WTC11 (cell line): Measurements from ENCODE around the gene UQCR10. TPM values are rescaled to one million over a fixed set of nuclear protein-coding genes. Genes with fewer than 3 reads are reported as not detected.

ENCODE experiments used
- ATAC-seq: fragments of 200-7000 bp; cut with Tn5 transposase; 2 replicates; pipeline ENCODE4 v1.10.0; 2021; ENCODE audit warnings: mild to moderate bottlenecking, moderate library complexity
- CTCF ChIA-PET: fragments of 300-600 bp; sonication (Branson Sonifier 250); formaldehyde crosslinking; loops from one replicate; lab custom pipeline; 2021; ENCODE audit warnings: antibody characterized with exemption; lab: Charles Lee
- POLR2A ChIA-PET: fragments of 350-600 bp; sonication (Branson Sonifier 250); formaldehyde crosslinking; loops from one replicate; lab custom pipeline; 2021; ENCODE audit warnings: antibody characterized with exemption; lab: Charles Lee
- DNase-seq: peaks from one replicate; pipeline ENCODE4 v3.0.0; 2021; ENCODE audit warnings: low spot score
- H3K27ac Mint-ChIP-seq: 2 replicates; pipeline ENCODE4 v1.8.0; 2021; ENCODE audit warnings: mixed read lengths
- H3K27me3 Mint-ChIP-seq: 2 replicates; pipeline ENCODE4 v1.8.0; 2021; ENCODE audit warnings: low read depth, mild to moderate bottlenecking, moderate library complexity, mixed read lengths
- H3K36me3 Mint-ChIP-seq: 2 replicates; pipeline ENCODE4 v1.8.0; 2021; ENCODE audit warnings: mixed read lengths
- H3K4me1 Mint-ChIP-seq: 2 replicates; pipeline ENCODE4 v1.8.0; 2022; ENCODE audit warnings: mixed read lengths
- H3K4me3 Mint-ChIP-seq: 2 replicates; pipeline ENCODE4 v1.8.0; 2021; ENCODE audit warnings: mild to moderate bottlenecking, moderate library complexity, mixed read lengths
- H3K9me3 Mint-ChIP-seq: 2 replicates; pipeline ENCODE4 v1.8.0; 2021; ENCODE audit warnings: mixed read lengths
- CBFB ChIP-seq: sonication (generic); formaldehyde crosslinking; IDR thresholded peaks from 2 replicates; pipeline ENCODE4 v1.8.1; 2022; ENCODE audit warnings: mild to moderate bottlenecking, low read depth, missing genetic modification reagents
- CREM ChIP-seq: sonication (generic); formaldehyde crosslinking; IDR thresholded peaks from 2 replicates; pipeline ENCODE4 v1.8.1; 2022; ENCODE audit warnings: mild to moderate bottlenecking, missing genetic modification reagents, moderate library complexity
- FOXJ3 ChIP-seq: sonication (generic); formaldehyde crosslinking; IDR thresholded peaks from 2 replicates; pipeline ENCODE4 v1.9.0; 2021; ENCODE audit warnings: missing genetic modification reagents, mild to moderate bottlenecking, borderline replicate concordance
- GABPB1 ChIP-seq: sonication (generic); formaldehyde crosslinking; IDR thresholded peaks from 2 replicates; pipeline ENCODE4 v1.8.1; 2023; ENCODE audit warnings: mild to moderate bottlenecking, missing genetic modification reagents
- KAT7 ChIP-seq: sonication (generic); formaldehyde crosslinking; IDR thresholded peaks from 2 replicates; pipeline ENCODE4 v1.8.1; 2023; ENCODE audit warnings: missing genetic modification reagents, mild to moderate bottlenecking, borderline replicate concordance
- MXD4 ChIP-seq: fragments of 250-450 bp; sonication (Bioruptor Pico); IDR thresholded peaks from 2 replicates; pipeline ENCODE4 v1.8.0; 2021; ENCODE audit warnings: mild to moderate bottlenecking, moderate library complexity, borderline replicate concordance
- MYBL2 ChIP-seq: sonication (generic); formaldehyde crosslinking; IDR thresholded peaks from 2 replicates; pipeline ENCODE4 v1.8.1; 2023; ENCODE audit warnings: mild to moderate bottlenecking, moderate library complexity, missing genetic modification reagents
- NFATC4 ChIP-seq: fragments of 250-450 bp; sonication (Bioruptor Pico); IDR thresholded peaks from 2 replicates; pipeline ENCODE4 v1.9.0; 2021; ENCODE audit warnings: mild to moderate bottlenecking
- NFE2L1 ChIP-seq: sonication (generic); formaldehyde crosslinking; IDR thresholded peaks from 2 replicates; pipeline ENCODE4 v1.8.1; 2023; ENCODE audit warnings: missing genetic modification reagents
- NR1H2 ChIP-seq: sonication (generic); formaldehyde crosslinking; IDR thresholded peaks from 2 replicates; pipeline ENCODE4 v1.9.0; 2021; ENCODE audit warnings: mild to moderate bottlenecking, moderate library complexity, missing genetic modification reagents
- RORB ChIP-seq: fragments of 250-450 bp; sonication (Bioruptor Pico); IDR thresholded peaks from 2 replicates; pipeline ENCODE4 v1.9.0; 2021; ENCODE audit warnings: mild to moderate bottlenecking
- TCF7 ChIP-seq: sonication (generic); formaldehyde crosslinking; IDR thresholded peaks from 2 replicates; pipeline ENCODE4 v1.8.0; 2022; ENCODE audit warnings: mild to moderate bottlenecking, low read depth, missing genetic modification reagents, moderate library complexity
- TEAD4 ChIP-seq: sonication (generic); formaldehyde crosslinking; IDR thresholded peaks from 2 replicates; pipeline ENCODE4 v1.8.0; 2022; ENCODE audit warnings: mild to moderate bottlenecking, missing genetic modification reagents
- ZNF121 ChIP-seq: sonication (generic); formaldehyde crosslinking; IDR thresholded peaks from 2 replicates; pipeline ENCODE4 v1.8.0; 2023; ENCODE audit warnings: missing genetic modification reagents
- ZNF317 ChIP-seq: sonication (generic); formaldehyde crosslinking; IDR thresholded peaks from 2 replicates; pipeline ENCODE4 v1.8.1; 2023; ENCODE audit warnings: low read depth, mild to moderate bottlenecking, moderate library complexity, missing genetic modification reagents, borderline replicate concordance
- total RNA-seq: library from RNA; stranded (reverse); gene quantifications from 3 replicates; pipeline ENCODE4 v1.2.3, GENCODE V29; 2021
- TF ChIP-seq, protein P1 (sequence below): sonication (generic); formaldehyde crosslinking; IDR thresholded peaks from 2 replicates; pipeline ENCODE4 v1.8.0; 2023; ENCODE audit warnings: mild to moderate bottlenecking, missing genetic modification reagents
- TF ChIP-seq, protein P2 (sequence below): fragments of 250-450 bp; sonication (Bioruptor Pico); IDR thresholded peaks from 2 replicates; pipeline ENCODE4 v1.9.0; 2021; ENCODE audit warnings: mild to moderate bottlenecking
- TF ChIP-seq, protein P3 (sequence below): sonication (generic); formaldehyde crosslinking; IDR thresholded peaks from 2 replicates; pipeline ENCODE4 v1.8.0; 2023; ENCODE audit warnings: missing genetic modification reagents
- TF ChIP-seq, protein P4 (sequence below): sonication (generic); formaldehyde crosslinking; IDR thresholded peaks from 2 replicates; pipeline ENCODE4 v1.8.0; 2022; ENCODE audit warnings: mild to moderate bottlenecking, missing genetic modification reagents
- TF ChIP-seq, protein P5 (sequence below): sonication (generic); formaldehyde crosslinking; IDR thresholded peaks from 2 replicates; pipeline ENCODE4 v1.8.1; 2023; ENCODE audit warnings: mild to moderate bottlenecking, missing genetic modification reagents, moderate library complexity
- TF ChIP-seq, protein P6 (sequence below): sonication (generic); formaldehyde crosslinking; IDR thresholded peaks from 2 replicates; pipeline ENCODE4 v1.8.1; 2023; ENCODE audit warnings: mild to moderate bottlenecking, missing genetic modification reagents
- TF ChIP-seq, protein P7 (sequence below): fragments of 250-450 bp; sonication (Bioruptor Pico); IDR thresholded peaks from 2 replicates; pipeline ENCODE4 v1.8.0; 2021; ENCODE audit warnings: mild to moderate bottlenecking

UQCR10 gene
- total RNA-seq, 1 experiment from 2014 or later: 119 TPM

DNA sequence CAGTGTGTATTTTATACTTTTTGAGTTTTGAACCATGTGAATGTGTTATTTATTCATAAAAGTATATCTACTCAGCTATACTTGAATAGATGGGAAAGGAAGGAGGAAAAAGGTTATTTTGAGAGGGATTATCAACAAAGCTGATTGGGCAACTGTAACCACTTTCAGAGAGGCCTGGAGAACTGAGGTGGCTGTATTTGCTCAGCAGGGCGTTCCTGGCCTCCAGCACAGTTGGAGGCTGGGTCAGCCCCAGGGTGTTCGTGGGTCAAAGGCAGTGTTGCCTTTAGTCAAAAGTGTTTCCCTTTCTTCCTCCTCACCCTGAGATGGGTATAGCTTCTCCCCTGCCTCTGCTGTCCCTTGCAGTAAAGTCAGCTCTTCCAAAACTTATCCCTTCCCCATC, 44.2 kb downstream of the UQCR10 start:
- Mint-ChIP-seq H3K9me3 (no peaks in the 10 kb centered on the region), H3K36me3 (peaks cover 48% of the 10 kb centered on the region), H3K4me3 (no peak overlapping the region), H3K27ac (no peak overlapping the region), H3K27me3 (no peaks in the 10 kb centered on the region), H3K4me1 (0 out of 2 replicates have a peak, but pooled peaks cover 3% of the 10 kb centered on the region)
- ChIA-PET POLR2A (no interaction called here), CTCF (interaction anchor here (1.1 to 1.2 kb wide), 2 partner anchors 69 to 193 kb away, joined by 3 read pairs; no protein-coding TSS in a partner anchor)
- no peak for DNase-seq
- ATAC-seq: no peak
- TF ChIP-seq GABPB1 (CRISPR knock-in tag) (no peak), FOXJ3 (CRISPR knock-in tag) (no peak), KAT7 (no peak), NFE2L1 (CRISPR knock-in tag) (no peak)
- TF ChIP-seq, protein P1, sequence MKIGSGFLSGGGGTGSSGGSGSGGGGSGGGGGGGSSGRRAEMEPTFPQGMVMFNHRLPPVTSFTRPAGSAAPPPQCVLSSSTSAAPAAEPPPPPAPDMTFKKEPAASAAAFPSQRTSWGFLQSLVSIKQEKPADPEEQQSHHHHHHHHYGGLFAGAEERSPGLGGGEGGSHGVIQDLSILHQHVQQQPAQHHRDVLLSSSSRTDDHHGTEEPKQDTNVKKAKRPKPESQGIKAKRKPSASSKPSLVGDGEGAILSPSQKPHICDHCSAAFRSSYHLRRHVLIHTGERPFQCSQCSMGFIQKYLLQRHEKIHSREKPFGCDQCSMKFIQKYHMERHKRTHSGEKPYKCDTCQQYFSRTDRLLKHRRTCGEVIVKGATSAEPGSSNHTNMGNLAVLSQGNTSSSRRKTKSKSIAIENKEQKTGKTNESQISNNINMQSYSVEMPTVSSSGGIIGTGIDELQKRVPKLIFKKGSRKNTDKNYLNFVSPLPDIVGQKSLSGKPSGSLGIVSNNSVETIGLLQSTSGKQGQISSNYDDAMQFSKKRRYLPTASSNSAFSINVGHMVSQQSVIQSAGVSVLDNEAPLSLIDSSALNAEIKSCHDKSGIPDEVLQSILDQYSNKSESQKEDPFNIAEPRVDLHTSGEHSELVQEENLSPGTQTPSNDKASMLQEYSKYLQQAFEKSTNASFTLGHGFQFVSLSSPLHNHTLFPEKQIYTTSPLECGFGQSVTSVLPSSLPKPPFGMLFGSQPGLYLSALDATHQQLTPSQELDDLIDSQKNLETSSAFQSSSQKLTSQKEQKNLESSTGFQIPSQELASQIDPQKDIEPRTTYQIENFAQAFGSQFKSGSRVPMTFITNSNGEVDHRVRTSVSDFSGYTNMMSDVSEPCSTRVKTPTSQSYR (CRISPR knock-in tag): no peak
- TF ChIP-seq, protein P2, sequence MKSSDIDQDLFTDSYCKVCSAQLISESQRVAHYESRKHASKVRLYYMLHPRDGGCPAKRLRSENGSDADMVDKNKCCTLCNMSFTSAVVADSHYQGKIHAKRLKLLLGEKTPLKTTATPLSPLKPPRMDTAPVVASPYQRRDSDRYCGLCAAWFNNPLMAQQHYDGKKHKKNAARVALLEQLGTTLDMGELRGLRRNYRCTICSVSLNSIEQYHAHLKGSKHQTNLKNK (CRISPR knock-in tag): no peak
- TF ChIP-seq, protein P3, sequence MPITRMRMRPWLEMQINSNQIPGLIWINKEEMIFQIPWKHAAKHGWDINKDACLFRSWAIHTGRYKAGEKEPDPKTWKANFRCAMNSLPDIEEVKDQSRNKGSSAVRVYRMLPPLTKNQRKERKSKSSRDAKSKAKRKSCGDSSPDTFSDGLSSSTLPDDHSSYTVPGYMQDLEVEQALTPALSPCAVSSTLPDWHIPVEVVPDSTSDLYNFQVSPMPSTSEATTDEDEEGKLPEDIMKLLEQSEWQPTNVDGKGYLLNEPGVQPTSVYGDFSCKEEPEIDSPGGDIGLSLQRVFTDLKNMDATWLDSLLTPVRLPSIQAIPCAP (CRISPR knock-in tag): no peak
- TF ChIP-seq, protein P4, sequence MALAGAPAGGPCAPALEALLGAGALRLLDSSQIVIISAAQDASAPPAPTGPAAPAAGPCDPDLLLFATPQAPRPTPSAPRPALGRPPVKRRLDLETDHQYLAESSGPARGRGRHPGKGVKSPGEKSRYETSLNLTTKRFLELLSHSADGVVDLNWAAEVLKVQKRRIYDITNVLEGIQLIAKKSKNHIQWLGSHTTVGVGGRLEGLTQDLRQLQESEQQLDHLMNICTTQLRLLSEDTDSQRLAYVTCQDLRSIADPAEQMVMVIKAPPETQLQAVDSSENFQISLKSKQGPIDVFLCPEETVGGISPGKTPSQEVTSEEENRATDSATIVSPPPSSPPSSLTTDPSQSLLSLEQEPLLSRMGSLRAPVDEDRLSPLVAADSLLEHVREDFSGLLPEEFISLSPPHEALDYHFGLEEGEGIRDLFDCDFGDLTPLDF: no peak

DNA sequence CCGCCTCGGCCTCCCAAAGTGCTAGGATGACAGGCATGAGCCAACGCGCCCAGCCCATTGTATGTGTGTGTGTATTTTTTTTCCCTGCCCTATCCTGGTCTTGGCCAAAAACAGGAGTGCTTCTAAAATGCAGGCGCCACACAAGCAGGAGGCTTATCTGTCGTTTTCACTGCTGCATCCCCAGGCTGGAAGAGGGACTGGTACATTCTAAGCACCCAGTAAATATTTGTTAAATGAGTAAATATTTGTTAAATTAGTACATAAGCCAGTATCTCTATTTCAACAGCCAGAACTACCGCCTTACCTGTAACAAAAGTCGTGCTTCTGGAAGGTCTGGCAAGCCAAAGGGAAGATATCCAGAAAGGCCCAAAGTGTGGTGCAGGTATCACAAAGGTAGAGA, 46.0 kb downstream of the UQCR10 start:
- no peak for DNase-seq
- ChIA-PET POLR2A (no interaction called here), CTCF (interaction anchor here (0.6 to 1.6 kb wide), 4 partner anchors 19 to 192 kb away, joined by 3 to 7 read pairs (median 4); no protein-coding TSS in a partner anchor)
- TF ChIP-seq NFE2L1 (CRISPR knock-in tag) (no peak), MXD4 (CRISPR knock-in tag) (no peak), RORB (CRISPR knock-in tag) (no peak), MYBL2 (CRISPR knock-in tag) (no peak), ZNF121 (no peak), TCF7 (CRISPR knock-in tag) (no peak), CREM (no peak)
- TF ChIP-seq, protein P5, sequence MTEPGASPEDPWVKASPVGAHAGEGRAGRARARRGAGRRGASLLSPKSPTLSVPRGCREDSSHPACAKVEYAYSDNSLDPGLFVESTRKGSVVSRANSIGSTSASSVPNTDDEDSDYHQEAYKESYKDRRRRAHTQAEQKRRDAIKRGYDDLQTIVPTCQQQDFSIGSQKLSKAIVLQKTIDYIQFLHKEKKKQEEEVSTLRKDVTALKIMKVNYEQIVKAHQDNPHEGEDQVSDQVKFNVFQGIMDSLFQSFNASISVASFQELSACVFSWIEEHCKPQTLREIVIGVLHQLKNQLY (CRISPR knock-in tag): no peak
- no peaks in the 10 kb centered on the region; the same call in 1 of the 2 replicates for H3K27me3 Mint-ChIP-seq
- H3K9me3 Mint-ChIP-seq: no peaks in the 10 kb centered on the region
- H3K36me3 Mint-ChIP-seq: peaks cover 46% of the 10 kb centered on the region
- H3K27ac Mint-ChIP-seq: no peak overlapping the region
- H3K4me1 Mint-ChIP-seq: 0 out of 2 replicates have a peak, but pooled peaks cover 3% of the 10 kb centered on the region
- no peak overlapping the region for H3K4me3 Mint-ChIP-seq
- ATAC-seq: no peak

DNA sequence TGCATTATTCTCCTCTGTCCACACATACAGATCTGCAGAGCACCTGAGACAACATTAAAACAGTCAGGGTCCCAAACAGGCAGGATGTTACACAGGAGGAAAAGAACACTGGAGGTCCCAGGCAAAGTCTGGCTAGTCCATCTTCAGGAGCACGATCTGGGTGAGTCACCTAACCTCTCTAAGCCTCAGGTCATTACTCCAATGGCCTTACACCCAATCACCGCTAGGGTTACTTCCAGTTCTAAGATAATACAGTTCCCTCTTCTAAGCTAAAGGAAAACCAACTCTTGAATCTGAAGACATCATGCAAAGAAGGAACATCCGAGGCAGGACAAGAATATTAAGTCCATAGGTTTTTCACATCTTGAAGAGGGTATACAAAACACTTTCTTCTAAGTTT, 46.4 kb downstream of the UQCR10 start:
- no peak overlapping the region for H3K27ac Mint-ChIP-seq
- H3K27me3 Mint-ChIP-seq: no peaks in the 10 kb centered on the region; the same call in 1 of the 2 replicates
- ChIA-PET CTCF (interaction anchor here (0.6 to 1.6 kb wide), 4 partner anchors 18 to 191 kb away, joined by 3 to 7 read pairs (median 4); no protein-coding TSS in a partner anchor), POLR2A (interaction anchor here (0.6 kb wide), 1 partner anchor 40 kb away, joined by 3 read pairs; no protein-coding TSS in a partner anchor)
- H3K9me3 Mint-ChIP-seq: no peaks in the 10 kb centered on the region
- H3K4me1 Mint-ChIP-seq: 0 out of 2 replicates have a peak, but pooled peaks cover 3% of the 10 kb centered on the region
- DNase-seq (no peak), ATAC-seq (peak; percentile 51; the same call in 1 of the 2 replicates)
- no peak overlapping the region for H3K4me3 Mint-ChIP-seq
- peaks cover 44% of the 10 kb centered on the region for H3K36me3 Mint-ChIP-seq
- no peak for TF ChIP-seq ZNF121
- TF ChIP-seq NR1H2: no peak
- no peak for TF ChIP-seq CBFB (CRISPR knock-in tag)
- no peak for TF ChIP-seq MYBL2 (CRISPR knock-in tag)
- TF ChIP-seq, protein P6, sequence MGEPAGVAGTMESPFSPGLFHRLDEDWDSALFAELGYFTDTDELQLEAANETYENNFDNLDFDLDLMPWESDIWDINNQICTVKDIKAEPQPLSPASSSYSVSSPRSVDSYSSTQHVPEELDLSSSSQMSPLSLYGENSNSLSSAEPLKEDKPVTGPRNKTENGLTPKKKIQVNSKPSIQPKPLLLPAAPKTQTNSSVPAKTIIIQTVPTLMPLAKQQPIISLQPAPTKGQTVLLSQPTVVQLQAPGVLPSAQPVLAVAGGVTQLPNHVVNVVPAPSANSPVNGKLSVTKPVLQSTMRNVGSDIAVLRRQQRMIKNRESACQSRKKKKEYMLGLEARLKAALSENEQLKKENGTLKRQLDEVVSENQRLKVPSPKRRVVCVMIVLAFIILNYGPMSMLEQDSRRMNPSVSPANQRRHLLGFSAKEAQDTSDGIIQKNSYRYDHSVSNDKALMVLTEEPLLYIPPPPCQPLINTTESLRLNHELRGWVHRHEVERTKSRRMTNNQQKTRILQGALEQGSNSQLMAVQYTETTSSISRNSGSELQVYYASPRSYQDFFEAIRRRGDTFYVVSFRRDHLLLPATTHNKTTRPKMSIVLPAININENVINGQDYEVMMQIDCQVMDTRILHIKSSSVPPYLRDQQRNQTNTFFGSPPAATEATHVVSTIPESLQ (CRISPR knock-in tag): no peak
- no peak for TF ChIP-seq ZNF317 (CRISPR knock-in tag)
- no peak for TF ChIP-seq NFATC4 (CRISPR knock-in tag)
- TF ChIP-seq TCF7 (CRISPR knock-in tag): no peak
- TF ChIP-seq, protein P7, sequence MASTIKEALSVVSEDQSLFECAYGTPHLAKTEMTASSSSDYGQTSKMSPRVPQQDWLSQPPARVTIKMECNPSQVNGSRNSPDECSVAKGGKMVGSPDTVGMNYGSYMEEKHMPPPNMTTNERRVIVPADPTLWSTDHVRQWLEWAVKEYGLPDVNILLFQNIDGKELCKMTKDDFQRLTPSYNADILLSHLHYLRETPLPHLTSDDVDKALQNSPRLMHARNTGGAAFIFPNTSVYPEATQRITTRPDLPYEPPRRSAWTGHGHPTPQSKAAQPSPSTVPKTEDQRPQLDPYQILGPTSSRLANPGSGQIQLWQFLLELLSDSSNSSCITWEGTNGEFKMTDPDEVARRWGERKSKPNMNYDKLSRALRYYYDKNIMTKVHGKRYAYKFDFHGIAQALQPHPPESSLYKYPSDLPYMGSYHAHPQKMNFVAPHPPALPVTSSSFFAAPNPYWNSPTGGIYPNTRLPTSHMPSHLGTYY (CRISPR knock-in tag): no peak
- TF ChIP-seq, protein P5 (CRISPR knock-in tag): no peak
- no peak for TF ChIP-seq TEAD4 (CRISPR knock-in tag)
